ENCODE data around the gene CD52.
A peak's percentile ranks its signal among the peaks of the same experiment; 100 is the strongest.

CD52 gene

DNA sequence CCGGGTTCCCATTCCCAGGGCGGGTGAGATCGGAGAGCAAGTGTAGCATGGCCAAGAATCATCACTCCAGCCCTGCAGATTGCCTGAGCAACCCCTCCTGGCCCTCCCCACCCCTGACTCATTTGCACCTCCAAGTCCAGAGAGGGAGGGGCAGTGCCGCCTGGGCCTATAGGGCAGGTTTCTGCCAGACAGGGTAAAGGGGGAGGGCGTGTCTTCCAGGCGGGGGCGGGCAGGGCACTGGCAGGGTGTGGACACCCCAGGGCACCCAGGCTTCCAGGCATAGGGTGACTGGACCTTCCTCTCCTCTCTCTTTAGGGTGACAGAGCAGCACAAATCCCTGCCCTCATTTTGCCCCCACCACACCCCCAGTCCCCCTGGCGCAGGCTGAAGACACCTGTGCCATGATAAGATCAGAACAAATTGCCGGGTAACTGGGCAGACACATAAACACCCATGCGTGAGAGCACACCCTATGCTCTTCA, 39.4 kb downstream of the CD52 start:
- no peak for DNase-seq

DNA sequence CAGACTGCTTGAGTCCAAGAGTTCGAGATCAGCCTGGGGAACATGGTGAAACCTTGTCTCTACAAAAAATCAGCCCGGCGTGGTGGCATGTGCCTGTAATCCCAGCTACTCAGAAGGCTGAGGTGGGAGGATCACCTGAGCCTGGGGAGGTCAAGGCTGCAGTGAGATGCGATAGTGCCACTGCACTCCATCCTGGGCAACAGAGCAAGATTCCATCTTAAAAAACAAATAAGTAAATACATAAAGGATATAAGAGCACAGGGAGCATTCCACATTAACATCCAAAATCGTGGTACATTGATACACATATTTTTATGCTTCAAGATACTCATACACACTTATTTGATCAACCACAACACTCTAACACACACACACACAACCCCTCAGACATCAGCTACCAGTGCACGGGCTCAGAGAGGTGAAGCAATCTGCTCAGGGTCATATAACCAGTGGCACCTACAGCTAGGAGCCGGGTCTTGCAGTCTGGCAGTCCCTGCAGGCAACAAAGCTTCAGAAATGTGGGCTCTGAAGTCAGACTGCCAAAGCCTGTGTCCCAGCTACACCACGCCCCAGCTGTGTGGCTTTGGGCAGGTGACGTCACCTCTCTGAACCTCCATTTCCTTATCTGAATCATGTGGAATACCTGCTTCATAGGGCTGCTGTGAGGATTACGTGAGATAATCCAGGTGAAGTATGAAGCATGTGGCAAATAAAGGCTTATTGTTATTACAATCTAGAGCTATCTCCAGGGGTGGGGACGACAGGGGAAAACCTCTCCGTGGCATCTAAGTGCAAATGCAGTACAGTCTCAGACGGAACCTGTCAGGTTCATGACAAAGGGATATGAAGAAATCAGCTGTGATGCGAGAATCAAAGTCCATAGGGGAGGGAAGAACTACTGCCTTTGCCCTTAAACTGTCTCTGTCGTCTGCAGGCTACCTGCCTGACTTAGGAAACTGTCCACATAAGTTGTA, 40.9 kb downstream of the CD52 start:
- DNase-seq, result no peak

DNA sequence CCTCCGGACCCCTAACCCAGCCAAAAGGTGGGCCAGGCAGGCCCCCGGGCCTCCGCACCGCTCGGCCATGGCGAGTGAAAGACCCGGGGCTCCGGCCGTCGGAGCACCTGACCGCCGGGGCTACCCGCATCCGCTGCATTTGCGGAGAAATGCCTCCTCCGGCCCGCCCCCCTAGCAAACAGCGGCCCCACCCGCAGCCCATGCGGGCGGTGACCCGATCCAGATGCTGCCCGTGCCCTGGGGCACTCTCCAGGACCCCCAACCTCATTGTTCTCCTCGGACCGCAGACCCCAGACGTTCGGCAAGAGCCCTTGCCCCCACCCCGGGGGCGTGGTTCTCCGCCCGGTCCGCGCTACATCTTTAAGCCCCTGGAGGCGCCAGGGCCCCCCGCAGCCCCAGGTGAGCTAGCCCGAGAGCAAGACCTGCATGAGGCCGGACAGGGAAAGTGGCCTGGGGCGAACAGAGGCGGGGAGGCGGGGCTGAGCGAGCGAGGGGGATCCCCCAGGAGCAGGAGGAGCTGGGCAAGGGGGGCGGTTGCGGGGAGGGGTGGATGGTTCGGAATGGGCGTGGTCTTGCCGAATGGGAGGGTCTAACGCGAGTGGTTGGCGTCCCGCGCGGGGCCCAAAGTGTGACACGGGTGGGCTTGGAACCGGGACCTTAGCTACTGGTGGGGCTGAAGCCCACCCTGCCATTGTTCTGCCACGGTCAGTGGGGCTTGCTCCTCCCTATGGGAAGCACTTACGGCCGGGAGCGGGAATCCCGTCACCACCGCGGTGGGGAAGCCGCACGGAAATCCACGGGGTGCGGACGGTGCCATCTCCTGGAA, 42.4 kb downstream of the CD52 start:
- no peak for DNase-seq

DNA sequence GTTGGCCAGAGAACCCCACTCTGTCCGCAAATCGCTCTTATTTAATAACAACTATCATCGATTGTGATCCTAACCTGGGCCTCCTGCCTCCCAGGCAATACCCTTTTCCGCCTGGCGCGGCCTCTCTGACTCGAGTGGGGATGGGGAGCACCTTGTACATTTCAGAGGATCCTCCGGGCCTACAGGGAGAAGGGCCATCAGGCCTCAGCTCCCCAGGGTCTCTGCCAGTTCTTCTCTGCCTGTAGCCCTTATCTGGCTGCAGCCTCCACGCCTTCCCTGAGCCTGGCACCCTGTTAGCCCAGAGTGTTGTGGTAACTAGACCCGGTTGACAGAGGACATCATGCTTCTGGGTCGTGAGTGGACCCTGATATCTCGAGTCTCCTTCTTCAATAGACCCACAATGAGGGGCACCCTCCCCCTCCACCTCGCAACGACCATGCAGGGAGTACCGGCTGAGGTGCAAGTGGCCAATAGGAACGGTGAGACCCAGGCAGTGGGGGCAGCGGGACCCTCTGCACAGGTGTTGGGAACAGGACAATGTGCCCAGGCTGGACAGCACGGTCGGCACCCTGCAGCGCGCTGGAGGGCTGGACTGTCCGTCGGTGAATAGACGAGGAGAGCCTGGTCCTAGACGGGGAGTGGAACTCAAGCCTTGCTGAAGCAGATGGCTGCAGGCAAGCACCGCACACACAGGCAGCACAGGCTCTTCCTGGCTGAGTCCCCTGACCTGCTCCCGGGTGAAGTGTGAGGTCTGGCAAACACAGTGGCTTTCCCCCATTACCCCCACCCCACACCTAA, 43.2 kb downstream of the CD52 start:
- no peak for DNase-seq

DNA sequence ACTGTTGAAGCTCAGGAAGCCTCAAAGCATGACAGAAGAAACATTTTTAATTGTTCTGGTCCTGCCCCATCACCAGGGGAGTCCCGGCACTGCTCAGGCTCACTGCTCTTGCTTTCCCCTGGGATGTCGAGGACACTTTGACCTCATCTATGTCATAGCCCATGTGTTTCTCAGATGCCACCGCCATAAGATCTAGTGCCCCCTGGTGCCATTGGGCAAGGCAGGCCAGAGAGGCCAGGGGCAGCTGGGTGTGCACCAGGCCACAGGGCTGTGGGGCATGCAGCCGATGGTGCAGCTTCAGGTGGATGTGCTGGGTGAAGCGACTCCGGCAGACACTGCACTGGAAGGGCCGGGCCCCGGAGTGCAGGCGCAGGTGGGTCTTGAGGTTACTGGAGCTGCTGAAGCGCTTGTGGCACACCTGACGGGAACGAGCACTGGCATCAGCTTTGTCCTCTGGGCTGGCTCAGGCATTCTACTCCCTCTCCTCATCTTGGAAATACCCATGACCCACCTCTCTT, 43.9 kb downstream of the CD52 start:
- DNase-seq, result no peak

DNA sequence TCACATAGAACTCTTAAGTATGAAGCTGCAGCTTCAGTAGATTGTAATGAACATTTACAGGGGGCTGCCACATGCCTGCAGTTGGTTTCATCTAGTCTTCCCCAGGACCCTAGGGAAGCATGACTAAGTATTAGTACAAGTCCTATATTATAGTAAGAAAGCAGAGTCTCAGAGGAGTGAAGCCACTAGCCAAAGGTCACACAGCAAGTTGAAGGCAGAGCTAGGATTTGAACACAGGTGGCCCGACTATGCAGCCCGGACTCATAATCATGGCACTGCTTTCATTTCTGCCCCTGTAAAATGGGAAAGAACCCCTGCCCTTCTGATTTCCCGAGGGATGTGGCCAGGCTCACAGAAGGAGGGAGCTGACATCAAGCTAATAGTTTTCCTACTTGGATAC, 44.6 kb downstream of the CD52 start:
- DNase-seq, result no peak

DNA sequence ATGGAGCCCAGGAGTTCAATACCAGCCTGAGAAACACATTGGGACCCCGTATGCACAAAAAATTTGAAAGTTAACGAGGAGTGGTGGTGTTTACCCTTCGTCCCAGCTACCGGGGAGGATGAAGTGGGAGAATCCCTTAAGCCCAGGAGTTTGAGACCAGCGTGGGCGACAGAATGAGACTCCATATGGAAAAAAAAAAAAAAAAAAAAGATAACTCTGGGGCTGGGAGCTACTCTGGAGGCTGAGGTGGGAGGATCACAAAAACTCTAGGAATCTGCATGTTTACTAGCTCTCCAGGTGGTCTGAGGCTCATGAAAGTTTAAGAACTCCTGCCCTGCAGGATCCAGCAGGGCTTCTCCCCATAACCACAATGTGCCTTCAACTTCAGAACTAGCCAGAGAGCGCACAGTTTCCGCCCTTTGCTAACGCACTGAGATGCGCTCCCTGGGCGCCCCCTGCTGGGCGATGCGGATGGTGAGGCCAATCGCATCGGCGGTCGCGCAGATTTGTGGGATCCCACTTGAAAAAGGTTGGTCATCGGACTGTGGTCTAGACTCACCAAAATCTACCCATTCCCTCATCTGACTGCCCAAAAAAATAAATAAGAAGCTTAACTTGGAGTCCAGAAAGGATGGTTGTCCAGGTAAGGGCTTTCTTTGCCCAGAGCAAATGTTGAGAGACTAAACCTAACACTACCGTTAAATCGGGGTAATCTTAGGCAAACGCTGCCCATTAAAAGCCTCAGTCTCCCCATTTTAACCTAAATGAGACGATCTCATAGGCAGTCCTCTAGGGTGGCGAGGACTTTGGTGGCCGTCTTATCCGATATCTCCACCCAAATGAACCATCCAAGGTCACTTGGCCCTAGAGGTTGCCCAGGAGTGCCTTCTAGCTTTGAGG, 46.0 kb downstream of the CD52 start:
- DNase-seq, result peak; percentile 50

DNA sequence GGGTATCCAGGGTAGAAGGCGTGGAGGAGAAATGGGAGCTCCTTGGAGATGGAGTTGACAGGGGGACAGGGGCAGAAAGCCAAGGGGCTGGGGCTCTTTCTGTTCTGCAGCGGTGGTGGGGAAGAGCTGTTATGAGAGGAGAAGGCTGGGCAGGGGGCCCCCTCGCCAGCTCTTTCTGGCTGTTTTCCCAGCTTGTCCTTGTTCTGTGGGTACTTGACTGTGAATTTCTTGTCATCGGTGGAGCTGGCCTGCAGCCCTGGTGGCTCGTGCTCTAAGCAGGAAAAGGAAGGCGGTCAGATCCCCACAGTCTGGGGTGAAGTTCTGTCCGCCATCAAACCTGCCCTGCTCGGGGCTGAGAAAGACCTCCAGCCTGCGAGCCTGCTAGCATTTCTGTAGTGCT, 47.2 kb downstream of the CD52 start:
- no peak for DNase-seq

DNA sequence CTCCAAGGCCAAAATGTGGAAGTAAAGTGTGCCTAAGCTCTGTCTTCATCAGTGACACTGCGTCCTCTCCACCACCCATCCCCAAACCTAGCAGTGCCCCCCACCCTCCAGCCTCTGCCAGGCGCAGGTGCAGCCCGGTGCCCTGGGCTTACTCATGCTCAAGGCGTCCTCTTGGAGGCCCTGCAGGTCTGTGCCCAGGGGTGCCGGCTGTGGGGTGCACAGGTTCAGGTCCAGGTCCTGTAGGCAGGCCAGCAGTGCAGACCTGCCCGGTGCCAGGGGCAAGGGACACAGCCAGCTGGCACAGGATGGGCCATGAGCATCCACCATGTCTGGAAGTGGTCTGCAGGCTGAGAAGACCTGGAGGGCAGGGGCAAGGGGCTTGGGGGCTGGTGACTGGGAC, 49.7 kb downstream of the CD52 start:
- DNase-seq, result no peak

DNA sequence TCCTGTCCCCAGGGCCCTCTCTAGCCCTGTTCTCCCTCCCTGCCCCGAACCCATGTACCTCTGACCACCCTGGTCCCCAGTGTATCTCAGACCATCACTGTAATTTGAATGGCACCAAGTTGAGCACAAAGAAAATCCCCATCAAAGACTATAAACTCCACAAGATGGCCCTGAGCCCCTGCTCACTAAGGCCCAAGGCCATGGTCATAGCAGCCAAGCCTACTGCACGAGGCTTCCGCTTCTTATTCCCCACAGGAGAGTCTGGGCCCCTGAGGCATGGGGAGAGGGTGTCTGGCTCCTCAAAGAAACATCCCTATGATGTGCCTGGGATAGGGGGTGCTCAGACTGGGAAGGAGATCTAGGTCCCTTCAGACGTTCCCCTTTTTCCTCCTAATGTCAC, 50.2 kb downstream of the CD52 start:
- no peak for DNase-seq

DNA sequence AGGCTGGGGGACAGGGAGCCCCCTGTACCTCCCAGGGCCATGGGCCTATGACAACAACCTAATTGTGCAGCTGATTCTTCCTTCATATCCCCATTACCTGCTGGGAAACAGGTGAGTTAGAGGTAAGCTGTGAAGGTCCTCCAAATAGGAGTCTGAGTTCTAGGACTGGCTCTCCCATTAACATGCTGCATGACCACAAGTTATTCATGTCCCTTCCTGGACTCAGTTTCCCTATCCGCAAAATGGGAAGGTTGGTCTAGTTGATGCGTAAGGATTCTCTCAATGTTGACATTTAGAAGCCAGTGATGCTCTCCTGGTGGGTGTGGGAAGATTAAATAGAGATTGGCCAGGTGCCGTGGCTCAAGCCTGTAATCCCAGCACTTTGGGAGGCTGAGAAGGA, 50.7 kb downstream of the CD52 start:
- DNase-seq, result no peak

All from GOT3 (cell line).